ENCODE results near the gene OPHN1.

DNA sequence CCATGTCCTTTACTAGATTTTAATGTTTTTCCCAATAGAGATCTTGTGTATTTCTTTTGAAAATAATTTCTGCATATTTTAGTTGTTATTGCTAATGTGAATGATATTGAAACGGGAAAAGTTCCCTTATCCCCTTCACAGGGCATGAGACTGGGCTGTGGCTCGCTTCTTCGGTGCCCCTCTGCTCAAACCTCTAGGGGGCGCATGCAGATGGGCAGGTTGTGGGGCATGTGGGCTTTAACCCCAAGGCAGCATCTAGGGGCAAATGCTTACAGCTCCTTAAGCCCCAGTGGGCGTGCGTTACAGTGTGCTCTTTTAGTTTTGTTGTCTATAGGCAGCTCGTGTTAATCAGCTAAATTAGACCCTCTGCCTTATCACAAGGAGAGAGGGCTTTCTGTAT lies 194.7 kb downstream of the OPHN1 start:
- TF ChIP-seq, protein P1, sequence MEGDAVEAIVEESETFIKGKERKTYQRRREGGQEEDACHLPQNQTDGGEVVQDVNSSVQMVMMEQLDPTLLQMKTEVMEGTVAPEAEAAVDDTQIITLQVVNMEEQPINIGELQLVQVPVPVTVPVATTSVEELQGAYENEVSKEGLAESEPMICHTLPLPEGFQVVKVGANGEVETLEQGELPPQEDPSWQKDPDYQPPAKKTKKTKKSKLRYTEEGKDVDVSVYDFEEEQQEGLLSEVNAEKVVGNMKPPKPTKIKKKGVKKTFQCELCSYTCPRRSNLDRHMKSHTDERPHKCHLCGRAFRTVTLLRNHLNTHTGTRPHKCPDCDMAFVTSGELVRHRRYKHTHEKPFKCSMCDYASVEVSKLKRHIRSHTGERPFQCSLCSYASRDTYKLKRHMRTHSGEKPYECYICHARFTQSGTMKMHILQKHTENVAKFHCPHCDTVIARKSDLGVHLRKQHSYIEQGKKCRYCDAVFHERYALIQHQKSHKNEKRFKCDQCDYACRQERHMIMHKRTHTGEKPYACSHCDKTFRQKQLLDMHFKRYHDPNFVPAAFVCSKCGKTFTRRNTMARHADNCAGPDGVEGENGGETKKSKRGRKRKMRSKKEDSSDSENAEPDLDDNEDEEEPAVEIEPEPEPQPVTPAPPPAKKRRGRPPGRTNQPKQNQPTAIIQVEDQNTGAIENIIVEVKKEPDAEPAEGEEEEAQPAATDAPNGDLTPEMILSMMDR (IDR thresholded peaks at IDR 0.05): no peak
- no peak for TF ChIP-seq POLR2A (IDR thresholded peaks at IDR 0.05)
